DND-41 (cell line): ENCODE results near the gene FBRS.

Experiments
- ATAC-seq: fragments of 200-7000 bp; cut with Tn5 transposase; 3 replicates; pipeline ENCODE4 v1.9.1; 2021; ENCODE audit warnings: low read depth; ENCODE audit not compliant: insufficient read depth
- DNase-seq: peaks from one replicate; pipeline ENCODE4 v3.0.0-alpha.2; 2020
- H2AFZ ChIP-seq: 2 replicates; pipeline ENCODE4 v1.6.0; 2012; ENCODE audit warnings: low read depth, low read length
- H3K27ac ChIP-seq: 2 replicates; pipeline ENCODE4 v1.5.1; 2012; ENCODE audit warnings: low read length, inconsistent platforms
- H3K27me3 ChIP-seq: fragments of 200-600 bp; sonication (generic); 2 replicates; pipeline ENCODE4 v1.6.0; 2012; ENCODE audit warnings: low read length, mild to moderate bottlenecking, inconsistent platforms; ENCODE audit not compliant: insufficient read depth, poor library complexity
- H3K36me3 ChIP-seq: 2 replicates; pipeline ENCODE4 v1.5.1; 2012; ENCODE audit warnings: low read length, inconsistent platforms; ENCODE audit not compliant: insufficient read depth
- H3K4me1 ChIP-seq: 2 replicates; pipeline ENCODE4 v1.5.1; 2012; ENCODE audit warnings: mild to moderate bottlenecking, low read length; ENCODE audit not compliant: insufficient read depth
- H3K4me2 ChIP-seq: 2 replicates; pipeline ENCODE4 v1.6.0; 2012; ENCODE audit warnings: mild to moderate bottlenecking, moderate library complexity, low read length, inconsistent platforms; ENCODE audit not compliant: insufficient read depth
- H3K4me3 ChIP-seq, 2 experiments: fragments of 200-600 bp in 1 of 2; shearing (Covaris generic) in 1 of 2; 2 replicates each; pipeline ENCODE4 v1.5.1; 2012 to 2016; ENCODE audit warnings: inconsistent platforms in 2 of 2, low read length in 2 of 2, mild to moderate bottlenecking in 2 of 2, low read depth in 1 of 2, moderate library complexity in 1 of 2
- H3K79me2 ChIP-seq: 2 replicates; pipeline ENCODE4 v1.6.0; 2012; ENCODE audit warnings: low read length, inconsistent platforms; ENCODE audit not compliant: insufficient read depth
- H3K9ac ChIP-seq: 2 replicates; pipeline ENCODE4 v1.6.0; 2012; ENCODE audit warnings: low read depth, mild to moderate bottlenecking, inconsistent platforms, low read length, moderate library complexity
- H3K9me3 ChIP-seq: 2 replicates; pipeline ENCODE4 v1.5.1; 2012; ENCODE audit warnings: low read length, moderate library complexity, mild to moderate bottlenecking, inconsistent platforms; ENCODE audit not compliant: insufficient read depth, severe bottlenecking
- H4K20me1 ChIP-seq: 2 replicates; pipeline ENCODE4 v1.6.0; 2012; ENCODE audit warnings: low read length; ENCODE audit not compliant: insufficient read depth
- EZH2 ChIP-seq: IDR thresholded peaks from 3 replicates; pipeline ENCODE4 v1.6.1; 2012; ENCODE audit warnings: borderline replicate concordance, low read depth, mild to moderate bottlenecking, moderate library complexity, low read length, inconsistent platforms; ENCODE audit not compliant: severe bottlenecking
- TF ChIP-seq, protein P1 (sequence below): IDR thresholded peaks from 2 replicates; pipeline ENCODE4 v1.5.1; 2012; ENCODE audit warnings: borderline replicate concordance, low read length, moderate library complexity, mild to moderate bottlenecking; ENCODE audit not compliant: poor library complexity, severe bottlenecking; ENCODE audit errors: extremely low read depth

Gene FBRS

DNA sequence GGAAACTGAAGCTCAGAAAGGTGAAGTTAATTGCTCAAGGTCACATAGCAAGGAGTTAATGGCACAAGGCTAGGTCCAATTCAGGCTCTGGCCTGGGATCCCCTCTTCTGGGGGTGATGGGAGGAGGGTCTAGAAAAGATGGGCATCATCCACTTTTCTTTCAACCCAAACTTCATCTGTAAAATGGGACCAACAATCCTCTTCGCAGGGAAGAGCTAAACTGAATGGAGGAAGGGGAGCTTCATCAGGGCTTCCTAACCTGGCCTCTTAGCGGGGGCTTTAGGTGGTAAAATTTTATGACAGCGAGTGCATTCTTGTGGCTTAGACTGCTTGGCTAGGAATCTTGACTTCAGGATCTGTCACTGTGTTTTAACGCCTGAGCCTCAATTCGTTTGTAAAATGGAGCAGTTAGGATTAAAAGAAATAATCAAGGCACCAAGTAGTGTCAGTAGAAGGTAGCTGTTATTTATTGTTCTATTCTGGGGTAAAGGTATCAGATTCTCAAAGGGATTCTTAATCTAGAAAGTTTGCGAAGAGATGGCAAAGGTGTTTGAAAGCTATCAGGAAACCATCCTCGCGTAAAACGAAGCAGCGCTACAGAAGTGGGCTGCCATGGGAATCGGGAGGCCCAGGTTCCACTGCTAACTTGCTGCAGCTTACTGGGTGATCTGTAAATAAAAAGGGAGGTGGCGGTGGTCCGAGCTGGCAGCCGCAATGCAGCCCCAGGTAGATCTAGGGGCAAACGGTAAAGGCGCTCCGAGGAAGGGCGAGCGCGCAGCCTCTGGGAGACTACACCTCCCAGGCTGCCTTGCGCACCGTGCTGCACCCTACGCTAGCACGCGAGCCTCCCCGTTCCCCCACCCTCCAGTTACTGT, 39.3 kb downstream of the FBRS start:
- H2AFZ ChIP-seq = peak overlapping the region; percentile 63
- H3K9ac ChIP-seq = peak overlapping the region; percentile 100
- TF ChIP-seq, protein P1, sequence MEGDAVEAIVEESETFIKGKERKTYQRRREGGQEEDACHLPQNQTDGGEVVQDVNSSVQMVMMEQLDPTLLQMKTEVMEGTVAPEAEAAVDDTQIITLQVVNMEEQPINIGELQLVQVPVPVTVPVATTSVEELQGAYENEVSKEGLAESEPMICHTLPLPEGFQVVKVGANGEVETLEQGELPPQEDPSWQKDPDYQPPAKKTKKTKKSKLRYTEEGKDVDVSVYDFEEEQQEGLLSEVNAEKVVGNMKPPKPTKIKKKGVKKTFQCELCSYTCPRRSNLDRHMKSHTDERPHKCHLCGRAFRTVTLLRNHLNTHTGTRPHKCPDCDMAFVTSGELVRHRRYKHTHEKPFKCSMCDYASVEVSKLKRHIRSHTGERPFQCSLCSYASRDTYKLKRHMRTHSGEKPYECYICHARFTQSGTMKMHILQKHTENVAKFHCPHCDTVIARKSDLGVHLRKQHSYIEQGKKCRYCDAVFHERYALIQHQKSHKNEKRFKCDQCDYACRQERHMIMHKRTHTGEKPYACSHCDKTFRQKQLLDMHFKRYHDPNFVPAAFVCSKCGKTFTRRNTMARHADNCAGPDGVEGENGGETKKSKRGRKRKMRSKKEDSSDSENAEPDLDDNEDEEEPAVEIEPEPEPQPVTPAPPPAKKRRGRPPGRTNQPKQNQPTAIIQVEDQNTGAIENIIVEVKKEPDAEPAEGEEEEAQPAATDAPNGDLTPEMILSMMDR = no peak
- no peak for TF ChIP-seq EZH2
- peak overlapping the region; percentile 63 for H3K4me2 ChIP-seq
- peaks cover 34% of the 10 kb centered on the region for H3K36me3 ChIP-seq
- H4K20me1 ChIP-seq = peaks cover 19% of the 10 kb centered on the region; the same call in 1 of the 2 replicates
- peak overlapping the region; percentile 7 to 84; a peak in 3 of 4 replicates for H3K4me3 ChIP-seq
- ATAC-seq (peak; percentile 89), DNase-seq (no peak)
- H3K27me3 ChIP-seq = no peaks in the 10 kb centered on the region
- H3K9me3 ChIP-seq = no peaks in the 10 kb centered on the region
- peak overlapping the region; percentile 98 for H3K27ac ChIP-seq
- H3K79me2 ChIP-seq = peaks cover 43% of the 10 kb centered on the region
- peaks cover 37% of the 10 kb centered on the region for H3K4me1 ChIP-seq

GRCh38 chr16:30698139-30698815, 40.0 kb downstream of the FBRS start:
- DNase-seq (peak; percentile 99), ATAC-seq (peak; percentile 64)
- Histone ChIP-seq H3K36me3 (peaks cover 41% of the 10 kb centered on the region), H3K27me3 (no peaks in the 10 kb centered on the region), H3K4me1 (peaks cover 37% of the 10 kb centered on the region), H3K9me3 (no peaks in the 10 kb centered on the region), H4K20me1 (peaks cover 19% of the 10 kb centered on the region; the same call in 1 of the 2 replicates), H3K4me3 (peak overlapping the region; percentile 84 to 88), H3K4me2 (peak overlapping the region; percentile 63), H3K79me2 (peaks cover 47% of the 10 kb centered on the region), H3K9ac (peak overlapping the region; percentile 100), H2AFZ (peak overlapping the region; percentile 84), H3K27ac (peak overlapping the region; percentile 98)
- no peak for TF ChIP-seq EZH2
- TF ChIP-seq, protein P1 = no peak

GRCh38 chr16:30698816-30699614, 40.8 kb downstream of the FBRS start, which contains the start of gene SRCAP:
TSS of gene SRCAP (plus strand) at chr16:30699171. CDS start at chr16:30700825, 1,654 bp downstream.
- peak within 1 kb of the TSS; percentile 84 for H2AFZ ChIP-seq
- peak; percentile 49 for ATAC-seq

More at GRCh38 chr16:30698816-30699614, 40.8 kb downstream of the FBRS start, which contains the start of gene SRCAP:
- Histone ChIP-seq H3K9me3 (no peaks in the 10 kb centered on the region), H4K20me1 (peaks cover 21% of the 10 kb centered on the region; the same call in 1 of the 2 replicates), H3K4me1 (peaks cover 32% of the 10 kb centered on the region), H3K36me3 (peaks cover 47% of the 10 kb centered on the region), H3K4me2 (peak within 1 kb of the TSS; percentile 63), H3K27ac (peak within 1 kb of the TSS; percentile 98), H3K27me3 (no peaks in the 10 kb centered on the region), H3K4me3 (peak within 1 kb of the TSS; percentile 84 to 88), H3K9ac (peak within 1 kb of the TSS; percentile 100), H3K79me2 (peaks cover 49% of the 10 kb centered on the region)
- TF ChIP-seq, protein P1 = no peak
- TF ChIP-seq EZH2 = no peak
- DNase-seq = peak; percentile 90
